Brain pericyte (primary cell): ENCODE results near the gene GPC1.

ENCODE experiments used
- DNase-seq: peaks from one replicate; pipeline ENCODE4 v3.0.0-alpha.2; 2012; ENCODE audit warnings: low read depth, low spot score

GPC1 gene

DNA sequence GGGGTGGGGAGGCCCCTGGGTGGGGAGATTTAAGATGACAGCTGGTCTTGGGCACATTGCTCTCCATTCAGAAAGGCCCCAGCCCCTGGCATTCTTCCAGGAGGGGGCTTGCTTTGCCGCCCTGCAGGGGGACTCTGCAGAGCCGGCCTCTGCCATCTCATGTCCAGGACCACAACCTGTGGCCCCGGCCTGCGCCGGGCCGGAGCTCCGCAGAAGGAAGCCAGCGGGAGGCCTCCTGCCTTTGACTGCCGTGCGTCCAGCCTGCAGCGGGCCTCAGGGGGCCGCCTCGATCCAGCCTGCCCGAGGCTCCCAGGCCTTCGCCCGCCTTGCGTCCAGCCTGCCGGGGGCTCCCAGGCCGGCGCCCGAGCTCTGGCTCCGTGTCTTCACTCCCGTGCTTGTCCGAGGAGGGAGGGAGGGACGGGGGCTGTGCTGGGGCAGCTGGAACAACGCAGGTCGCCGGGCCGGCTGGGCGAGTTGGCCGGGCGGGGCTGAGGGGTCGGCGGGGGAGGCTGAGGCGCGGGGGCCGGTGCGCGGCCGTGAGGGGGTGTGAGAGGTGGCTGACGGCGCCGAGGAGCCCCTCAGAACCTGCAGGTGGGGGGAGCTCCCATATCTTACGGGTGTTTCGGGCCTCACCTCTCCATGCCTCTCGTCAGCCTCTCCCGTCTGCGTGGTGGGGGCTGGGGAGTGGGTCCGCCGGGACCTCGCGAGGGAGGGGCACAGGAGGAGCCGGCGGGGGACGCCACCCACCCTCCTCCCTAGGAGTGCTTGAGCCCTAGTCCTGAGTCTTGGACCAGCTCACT lies 20.4 kb downstream of the GPC1 start:
- DNase-seq, result no peak

DNA sequence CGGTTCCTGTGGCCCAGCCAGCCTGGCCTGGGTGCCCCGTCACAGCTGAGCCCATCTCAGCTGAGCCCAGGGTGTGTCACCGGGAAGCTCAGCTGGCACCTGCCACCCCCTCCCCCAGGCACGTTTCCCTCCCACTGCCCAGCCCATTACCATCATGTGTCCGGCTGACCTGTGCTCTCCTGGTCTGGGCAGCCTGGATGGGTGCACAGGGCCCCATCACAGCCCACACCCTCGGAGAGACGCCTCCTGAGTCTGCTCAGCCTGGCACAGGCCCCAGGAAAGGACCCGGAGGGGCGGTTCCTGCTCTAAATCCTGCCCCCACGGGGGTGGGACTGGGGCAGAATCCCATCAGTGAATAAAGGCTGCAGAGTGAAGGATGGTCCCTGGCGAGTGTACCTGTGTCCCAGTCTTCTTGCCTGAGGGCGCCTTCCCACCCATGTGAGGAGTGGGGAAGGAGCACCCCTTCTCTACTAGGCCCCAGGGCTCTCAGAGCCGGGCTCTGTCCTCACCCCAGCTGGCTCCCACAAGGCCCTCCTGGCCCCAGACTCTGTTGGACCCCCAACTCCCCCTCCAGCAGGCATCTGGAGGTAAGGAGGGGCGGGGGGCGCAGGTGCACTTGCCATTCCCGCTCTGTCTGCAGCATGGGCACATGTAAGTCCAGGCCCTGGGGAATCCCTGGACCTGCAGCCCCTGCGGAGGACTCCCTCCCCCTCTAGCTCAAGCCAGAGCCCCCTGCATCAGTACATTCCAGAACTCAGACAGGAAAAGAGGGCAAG lies 21.2 kb downstream of the GPC1 start:
- no peak for DNase-seq

DNA sequence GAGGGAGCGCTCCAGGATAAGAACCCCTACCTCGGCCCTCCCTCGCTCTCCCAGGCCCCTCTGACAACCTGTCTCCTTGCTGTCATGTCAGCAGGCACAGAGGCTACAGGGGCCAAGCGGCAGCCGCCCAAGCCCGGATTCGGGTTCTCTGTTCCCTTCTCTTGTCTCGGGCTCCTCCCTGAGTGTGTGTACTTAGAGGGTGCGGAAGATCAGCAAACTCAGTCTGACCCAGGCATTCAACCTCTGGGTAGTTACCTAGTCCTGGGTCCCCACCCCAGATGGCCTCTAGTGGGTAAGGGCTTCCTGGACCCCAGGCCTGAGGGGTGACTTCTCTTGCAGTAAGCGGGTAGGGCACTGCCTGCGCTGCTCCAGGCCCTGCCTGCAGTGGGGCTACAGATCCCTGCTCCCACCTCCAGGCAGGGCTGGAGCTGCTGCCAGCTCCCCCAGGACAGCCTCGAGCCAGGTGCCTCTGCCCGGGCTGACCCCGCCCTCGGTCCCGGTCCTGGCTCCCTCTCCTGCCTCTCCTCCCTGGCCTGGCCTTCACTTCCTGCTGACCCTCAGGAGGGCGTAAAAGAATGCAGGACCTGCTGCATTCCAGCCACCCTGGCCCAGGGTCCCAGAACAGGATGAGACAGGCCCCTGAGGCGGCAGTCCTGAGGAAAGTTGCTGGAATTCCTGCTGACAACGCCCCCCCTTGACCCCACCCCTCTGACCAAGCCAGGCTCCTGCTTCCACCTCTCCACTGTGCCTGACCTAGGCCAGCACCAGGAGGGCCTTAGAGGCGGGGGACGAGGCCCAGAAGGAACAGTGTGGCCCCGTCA lies 22.0 kb downstream of the GPC1 start:
- no peak for DNase-seq

DNA sequence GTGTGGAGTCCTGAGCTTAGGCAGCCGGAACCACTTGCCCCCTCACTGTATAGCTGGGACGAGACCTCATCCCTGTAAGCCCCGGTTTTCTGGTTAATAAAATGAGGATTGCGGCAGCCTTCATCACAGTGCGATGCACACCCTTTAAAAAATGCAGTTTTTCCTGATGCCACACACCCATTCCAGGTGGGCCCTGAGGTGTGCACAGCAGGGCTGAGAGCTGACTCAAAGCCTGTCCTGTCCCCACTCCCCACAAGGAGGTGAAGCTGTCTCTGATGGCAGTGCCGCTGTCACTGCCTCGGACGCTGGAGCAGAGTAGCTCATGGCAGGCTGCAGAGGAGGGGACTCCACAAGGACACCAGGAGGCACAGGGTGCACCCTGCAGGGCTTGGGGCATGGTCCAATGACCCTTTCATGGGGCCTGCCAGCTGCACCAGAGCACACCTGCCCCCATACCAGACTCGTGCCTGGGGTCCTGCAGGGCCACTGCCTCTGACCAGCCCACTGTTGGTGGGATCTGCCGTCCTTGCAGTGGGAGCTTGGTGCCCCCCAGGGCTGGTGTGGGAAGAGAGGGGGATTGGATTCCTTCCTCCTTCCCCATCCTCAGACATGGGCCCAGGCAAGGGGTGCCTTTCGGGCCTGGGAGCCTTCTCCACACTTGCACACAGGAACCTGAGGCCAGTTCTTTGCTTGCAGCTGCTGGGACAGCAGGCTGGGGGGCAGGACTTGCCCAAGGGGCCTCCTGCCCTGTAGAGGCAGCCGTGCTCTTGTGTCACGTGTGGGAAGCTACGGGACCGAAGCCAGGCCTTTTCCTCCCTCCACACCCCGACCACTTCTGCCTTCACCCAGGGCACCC lies 22.8 kb downstream of the GPC1 start:
- no peak for DNase-seq

DNA sequence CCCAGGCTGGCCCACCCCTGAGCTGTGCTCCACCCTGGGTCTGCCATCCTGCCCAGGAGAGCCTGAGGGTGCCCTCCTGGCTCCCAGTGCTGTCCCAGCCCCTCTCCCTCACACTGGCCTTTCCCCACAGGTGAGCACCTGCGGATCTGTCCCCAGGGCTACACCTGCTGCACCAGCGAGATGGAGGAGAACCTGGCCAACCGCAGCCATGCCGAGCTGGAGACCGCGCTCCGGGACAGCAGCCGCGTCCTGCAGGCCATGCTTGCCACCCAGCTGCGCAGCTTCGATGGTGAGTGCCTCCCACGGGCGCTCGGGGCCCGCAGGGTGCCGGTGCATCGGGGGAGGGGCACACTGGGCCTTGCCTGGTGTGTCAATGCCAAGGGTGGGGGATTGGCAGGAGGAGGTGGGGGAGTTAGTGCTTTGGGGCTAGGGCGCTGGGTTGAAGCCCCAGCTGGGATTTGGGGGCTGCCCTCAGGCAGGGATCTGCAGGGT lies 23.5 kb downstream of the GPC1 start:
- DNase-seq, result no peak

DNA sequence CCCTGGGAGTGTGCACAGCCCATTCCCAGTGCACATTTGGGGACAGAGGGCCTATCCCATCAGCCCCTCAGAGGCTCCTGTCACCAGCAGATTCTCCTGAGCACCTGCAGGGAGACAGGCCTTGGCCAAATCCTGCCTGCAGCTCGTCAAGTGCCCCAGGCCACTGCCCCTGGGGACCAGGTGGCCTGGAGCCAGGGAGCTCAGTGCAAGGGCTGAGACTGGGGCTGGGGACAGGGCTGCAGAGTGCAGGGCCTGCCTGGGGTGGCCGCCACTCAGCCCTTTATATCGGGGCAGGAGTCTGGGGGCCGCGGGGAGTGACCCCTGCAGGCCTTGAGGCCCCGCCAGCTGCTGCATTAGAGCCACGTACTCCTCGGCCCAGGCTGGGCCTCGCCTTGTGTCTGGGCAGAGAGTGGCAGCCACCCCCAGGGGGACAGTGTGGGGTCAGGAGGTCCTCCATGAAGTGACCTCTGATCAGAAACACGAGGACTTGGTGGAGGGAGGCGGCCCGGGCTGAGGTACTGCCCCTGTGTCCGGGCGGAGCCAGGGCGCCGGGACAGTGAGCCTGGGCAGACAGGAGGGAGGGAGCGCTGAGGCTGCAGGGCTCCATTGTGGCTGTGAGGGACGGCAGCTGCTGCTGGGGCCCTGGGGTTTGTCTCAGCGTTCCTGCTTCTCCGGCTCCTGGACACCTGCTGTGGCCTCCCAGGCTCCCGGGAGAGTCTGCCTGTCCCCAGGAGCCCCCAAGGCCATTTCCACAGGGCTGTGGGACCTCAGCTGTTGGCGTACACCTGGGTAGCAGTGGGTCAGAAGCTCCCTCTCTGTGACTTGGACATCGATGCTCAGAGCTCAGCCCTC lies 24.2 kb downstream of the GPC1 start:
- DNase-seq, result no peak

DNA sequence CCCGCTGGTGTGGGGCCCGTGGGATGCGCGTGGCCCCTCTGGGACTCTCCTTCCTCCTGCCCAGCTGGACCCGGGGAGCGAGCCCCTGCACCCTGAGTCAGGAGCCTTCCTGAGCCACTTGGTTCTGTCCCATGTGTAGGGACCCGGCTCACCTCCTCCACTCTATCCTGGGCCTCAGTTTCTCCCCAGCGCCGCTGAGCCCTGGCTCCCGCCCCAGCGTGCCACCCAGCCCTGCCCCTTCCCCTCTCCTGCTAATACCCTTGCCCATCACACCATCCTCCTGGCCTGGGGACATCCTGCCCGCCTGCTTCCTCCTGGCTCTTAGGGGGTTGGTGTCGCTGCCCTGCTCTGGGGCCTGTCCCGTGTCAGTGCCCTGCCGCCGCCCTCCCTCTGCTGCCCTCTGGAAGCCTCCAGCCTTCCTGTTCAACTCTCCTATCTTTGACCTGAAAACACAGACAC lies 24.8 kb downstream of the GPC1 start:
- DNase-seq, result no peak

DNA sequence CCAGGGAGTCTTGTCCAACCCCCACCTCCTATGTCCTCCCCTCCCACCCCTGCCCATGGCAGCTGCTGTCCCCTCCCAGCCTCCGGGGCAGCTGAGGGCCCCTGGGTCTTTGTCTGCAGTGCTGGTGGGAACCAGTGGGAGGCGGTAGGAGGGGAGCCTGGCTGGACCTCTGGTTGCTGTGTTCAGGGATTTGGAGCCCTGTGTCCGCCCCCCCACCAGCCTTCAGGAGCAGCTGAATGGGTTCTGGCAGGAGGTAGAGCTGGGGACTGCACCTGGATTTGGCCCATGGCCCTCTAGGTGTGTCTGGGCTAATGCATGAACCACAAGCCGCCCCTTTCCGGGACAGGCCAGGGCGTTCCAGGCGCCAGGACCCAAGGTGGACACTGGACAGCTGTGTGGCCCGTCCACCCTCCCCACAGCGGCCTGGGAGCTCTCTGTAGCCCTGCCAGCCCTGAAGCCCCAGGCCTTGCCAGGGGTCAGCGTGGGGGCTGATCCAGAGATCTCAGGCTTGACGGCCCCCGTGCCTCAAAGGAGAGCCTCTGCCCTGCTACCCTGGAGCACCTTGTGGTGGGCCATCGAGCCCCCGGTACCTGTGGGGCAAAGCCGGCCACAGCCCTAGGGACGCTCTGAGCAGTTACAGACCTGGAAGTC lies 25.4 kb downstream of the GPC1 start:
- no peak for DNase-seq

DNA sequence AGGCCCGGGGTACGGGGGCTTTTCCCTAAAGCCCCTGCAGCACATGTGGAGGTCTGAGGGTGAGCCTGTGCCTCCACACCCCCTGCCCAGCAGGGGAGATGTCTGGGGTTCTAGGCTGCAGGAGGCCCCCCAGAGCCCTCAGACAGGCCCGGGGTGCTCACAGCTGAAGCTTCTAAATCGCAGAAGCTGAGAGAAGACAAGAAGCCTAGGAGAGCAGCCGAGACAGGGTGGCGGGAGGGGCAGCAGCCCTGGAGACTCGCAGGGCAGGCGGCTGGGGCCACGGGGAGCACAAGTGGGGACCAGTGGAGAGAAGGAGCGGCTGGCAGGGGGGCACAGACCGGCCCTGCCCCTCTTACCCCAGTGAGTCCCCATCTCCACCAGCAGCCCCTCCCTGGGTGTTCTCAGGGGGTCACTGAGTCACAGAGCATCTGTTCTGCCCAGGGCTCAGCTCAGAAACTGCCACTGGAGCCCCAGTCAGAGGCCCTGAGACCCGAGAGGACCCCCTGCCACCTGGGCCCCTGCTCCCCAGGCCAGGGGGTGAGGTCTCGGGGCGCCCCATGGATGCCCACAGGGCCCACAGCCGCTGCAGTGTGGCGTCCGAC lies 26.1 kb downstream of the GPC1 start:
- no peak for DNase-seq

DNA sequence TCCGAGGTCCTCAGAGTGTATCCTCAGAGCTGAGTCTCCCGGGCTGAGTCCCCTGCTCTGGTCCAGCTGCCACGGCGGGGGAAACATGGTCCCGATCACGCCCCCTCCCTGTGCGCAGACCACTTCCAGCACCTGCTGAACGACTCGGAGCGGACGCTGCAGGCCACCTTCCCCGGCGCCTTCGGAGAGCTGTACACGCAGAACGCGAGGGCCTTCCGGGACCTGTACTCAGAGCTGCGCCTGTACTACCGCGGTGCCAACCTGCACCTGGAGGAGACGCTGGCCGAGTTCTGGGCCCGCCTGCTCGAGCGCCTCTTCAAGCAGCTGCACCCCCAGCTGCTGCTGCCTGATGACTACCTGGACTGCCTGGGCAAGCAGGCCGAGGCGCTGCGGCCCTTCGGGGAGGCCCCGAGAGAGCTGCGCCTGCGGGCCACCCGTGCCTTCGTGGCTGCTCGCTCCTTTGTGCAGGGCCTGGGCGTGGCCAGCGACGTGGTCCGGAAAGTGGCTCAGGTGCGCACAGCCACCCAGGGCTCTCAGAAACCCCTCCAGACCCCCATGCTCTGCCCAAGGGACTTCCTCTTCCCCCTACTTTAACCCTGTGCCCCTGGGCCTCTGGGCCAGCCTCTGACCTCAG lies 26.7 kb downstream of the GPC1 start:
- DNase-seq, result no peak

DNA sequence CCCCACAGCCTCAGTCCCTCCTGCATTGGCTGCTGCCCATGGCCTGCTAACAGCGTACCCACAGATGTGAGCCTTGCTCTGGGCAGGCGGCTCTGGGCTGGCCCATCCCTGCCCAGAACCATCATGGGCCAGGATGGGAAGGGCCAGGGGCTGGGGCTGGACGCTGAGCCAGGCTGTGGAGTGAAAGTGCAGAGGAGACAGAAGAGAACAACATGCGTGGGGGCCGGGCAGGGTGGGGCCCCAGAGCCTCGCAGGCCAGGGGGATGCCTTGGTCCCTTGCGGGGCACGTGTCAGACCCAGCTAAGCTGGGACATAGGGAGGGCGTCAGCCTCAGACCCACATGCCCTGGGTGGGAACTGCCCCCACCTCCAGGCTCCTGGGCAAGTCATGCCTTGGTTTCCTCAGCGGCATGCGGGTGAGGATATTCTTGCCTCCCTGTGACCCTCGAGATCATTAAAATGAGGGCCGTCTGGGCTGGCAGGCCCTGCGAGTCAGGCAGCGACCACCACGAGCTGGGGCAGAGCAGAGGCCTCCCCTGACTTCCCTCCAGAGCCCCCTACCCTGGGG lies 27.3 kb downstream of the GPC1 start:
- no peak for DNase-seq

DNA sequence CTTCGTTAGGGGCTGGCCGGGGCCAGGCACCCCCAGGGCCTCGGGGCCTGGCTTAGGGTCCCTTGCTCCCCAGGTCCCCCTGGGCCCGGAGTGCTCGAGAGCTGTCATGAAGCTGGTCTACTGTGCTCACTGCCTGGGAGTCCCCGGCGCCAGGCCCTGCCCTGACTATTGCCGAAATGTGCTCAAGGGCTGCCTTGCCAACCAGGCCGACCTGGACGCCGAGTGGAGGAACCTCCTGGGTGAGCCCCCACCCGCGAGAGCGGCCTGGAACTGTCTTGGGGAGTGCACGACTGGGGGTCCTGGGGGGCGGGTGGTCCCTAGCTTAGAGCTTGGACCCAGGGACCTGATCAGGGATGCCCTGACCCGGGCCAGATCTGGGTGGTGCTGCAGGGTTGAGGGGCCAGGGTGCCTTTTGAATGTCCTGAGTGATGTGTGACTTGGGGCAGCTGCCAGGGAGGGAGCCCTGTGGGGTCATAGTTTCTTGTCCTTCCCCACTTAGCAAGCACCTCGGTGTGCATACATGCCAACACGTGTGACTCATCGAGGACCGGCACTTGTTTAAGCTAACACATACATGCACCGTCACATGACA lies 27.9 kb downstream of the GPC1 start:
- DNase-seq, result no peak

DNA sequence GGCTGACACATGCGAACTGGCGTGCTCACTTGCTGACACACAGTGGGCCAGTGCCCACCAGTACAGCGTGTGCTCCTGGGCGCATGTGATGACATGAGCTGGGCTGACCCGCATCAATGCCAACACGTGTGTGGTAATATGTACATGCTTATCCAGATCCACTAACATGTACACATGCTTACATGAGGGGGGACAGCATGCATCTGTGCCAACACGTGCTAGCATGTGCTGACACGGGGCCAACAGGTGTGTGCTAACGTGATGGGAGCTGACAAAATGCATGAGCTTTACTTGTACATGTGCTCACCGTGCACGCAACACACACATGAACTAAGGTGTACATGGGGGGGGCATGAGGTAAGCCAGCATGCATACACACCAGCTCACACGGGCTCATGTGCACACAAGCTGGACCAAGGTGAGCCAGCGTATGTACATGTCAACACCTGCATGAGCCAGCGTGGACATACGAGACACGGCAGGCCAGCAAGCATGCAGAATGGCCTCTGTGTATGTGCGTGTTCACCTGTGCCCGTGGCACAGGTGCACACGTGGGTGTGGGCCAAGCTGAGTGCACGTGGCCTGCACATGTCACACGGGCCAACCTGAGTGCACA lies 28.5 kb downstream of the GPC1 start:
- DNase-seq, result no peak

DNA sequence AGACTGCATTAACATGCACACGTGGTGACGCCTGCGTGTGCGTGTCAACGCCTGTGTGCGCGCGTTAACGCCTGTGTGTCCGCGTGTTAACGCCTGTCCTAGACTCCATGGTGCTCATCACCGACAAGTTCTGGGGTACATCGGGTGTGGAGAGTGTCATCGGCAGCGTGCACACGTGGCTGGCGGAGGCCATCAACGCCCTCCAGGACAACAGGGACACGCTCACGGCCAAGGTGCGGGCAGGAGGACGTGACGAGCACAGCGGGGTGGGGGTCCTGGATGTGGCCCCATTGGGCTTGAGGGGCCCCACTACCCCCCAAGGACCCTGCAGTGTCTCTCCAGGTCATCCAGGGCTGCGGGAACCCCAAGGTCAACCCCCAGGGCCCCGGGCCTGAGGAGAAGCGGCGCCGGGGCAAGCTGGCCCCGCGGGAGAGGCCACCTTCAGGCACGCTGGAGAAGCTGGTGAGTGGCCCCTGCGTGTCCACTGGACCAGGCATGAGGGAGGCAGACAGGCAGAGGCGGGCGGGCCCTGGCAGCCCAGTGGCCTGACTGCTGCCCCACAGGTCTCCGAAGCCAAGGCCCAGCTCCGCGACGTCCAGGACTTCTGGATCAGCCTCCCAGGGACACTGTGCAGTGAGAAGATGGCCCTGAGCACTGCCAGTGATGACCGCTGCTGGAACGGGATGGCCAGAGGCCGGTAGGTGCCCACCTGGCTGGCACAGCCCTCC lies 29.2 kb downstream of the GPC1 start:
- no peak for DNase-seq

DNA sequence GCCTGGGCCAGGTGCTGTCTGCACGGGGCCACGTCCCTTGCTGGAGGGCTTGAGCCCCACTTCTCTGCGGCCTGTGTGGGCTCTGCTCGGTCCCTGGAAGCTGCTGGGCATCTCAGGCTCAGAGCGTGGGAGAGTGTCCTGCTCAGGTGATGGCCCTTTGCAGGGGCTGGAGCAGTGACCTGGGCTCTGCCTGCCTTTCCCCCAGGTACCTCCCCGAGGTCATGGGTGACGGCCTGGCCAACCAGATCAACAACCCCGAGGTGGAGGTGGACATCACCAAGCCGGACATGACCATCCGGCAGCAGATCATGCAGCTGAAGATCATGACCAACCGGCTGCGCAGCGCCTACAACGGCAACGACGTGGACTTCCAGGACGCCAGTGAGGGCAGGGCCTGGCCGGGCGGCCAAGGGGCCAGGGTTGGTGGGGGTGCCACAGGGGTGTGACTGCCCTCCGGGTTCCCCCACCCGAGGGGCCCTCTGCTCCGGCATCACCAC lies 29.9 kb downstream of the GPC1 start:
- no peak for DNase-seq

DNA sequence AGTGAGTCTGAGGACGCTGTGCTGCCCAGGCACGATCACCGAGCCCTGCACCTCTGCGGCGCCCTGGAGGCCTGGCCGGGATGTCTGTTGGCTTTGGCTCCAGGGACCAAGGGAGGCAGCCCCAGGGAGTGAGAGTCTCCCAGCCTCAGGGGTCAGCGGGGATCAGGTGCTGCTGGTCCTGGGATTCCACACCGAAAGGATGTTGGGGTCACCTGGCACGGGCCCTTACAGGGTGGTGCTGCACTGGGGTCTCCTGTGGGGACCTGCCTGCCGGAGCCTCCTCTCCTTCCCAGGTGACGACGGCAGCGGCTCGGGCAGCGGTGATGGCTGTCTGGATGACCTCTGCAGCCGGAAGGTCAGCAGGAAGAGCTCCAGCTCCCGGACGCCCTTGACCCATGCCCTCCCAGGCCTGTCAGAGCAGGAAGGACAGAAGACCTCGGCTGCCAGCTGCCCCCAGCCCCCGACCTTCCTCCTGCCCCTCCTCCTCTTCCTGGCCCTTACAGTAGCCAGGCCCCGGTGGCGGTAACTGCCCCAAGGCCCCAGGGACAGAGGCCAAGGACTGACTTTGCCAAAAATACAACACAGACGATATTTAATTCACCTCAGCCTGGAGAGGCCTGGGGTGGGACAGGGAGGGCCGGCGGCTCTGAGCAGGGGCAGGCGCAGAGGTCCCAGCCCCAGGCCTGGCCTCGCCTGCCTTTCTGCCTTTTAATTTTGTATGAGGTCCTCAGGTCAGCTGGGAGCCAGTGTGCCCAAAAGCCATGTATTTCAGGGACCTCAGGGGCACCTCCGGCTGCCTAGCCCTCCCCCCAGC lies 30.5 kb downstream of the GPC1 start:
- DNase-seq, result no peak
